Embryonic facial prominence (tissue), 1 donor: Measurements from ENCODE around the gene RASA3.

Experiments used
- DNase-seq: peaks from one replicate; pipeline ENCODE4 v3.0.0-alpha.2; 2016; ENCODE audit errors: extremely low spot score

The RASA3 gene

GRCh38 chr13:113970810-113971470 is 161.5 kb downstream of the RASA3 start:
- DNase-seq = no peak

- DNase-seq = no peak
Observed at GRCh38 chr13:113969973-113970611, 162.3 kb downstream of the RASA3 start.

- no peak for DNase-seq
Observed at GRCh38 chr13:113969311-113969972, 163.0 kb downstream of the RASA3 start.

DNA sequence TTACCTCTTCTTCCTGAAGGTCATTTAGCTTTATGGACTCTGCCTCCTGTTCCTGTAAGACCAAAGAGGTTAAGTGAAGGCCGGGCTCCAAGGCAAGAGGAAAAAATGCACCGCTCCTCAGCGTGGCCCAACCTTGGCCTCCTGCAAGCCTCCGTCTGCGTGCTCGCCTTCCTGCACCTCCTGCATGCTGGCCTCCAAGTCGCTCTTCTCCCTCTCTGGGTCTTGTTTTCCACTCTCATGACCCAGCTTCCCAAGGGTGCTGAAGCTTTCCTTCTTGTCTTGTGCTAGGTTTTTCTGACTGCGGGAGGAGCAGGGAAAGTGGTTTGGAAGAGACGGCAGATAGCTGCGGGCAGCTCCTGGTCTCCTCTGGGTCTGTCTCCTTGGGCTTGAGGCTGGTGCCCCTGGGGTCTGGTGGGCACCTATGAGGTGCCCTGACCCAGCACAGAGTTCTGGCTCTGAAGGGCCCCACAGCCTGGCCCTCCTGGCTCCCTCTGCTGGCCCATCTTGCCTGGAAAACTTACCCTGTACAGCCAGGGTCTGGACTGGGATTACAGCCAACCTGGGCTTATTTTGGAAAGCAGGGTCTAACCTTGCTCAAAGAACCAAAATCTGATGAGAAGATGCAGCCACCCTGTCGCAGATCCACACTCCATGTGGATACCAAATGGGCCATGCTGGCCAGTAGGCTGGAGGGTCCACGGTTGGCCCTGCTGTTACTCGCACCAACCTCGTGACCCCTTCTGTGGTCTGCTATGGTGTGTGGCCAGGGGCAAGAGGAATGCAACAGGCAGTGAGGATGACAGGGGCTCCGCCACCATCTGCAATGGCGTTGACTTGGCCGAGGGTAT is 163.7 kb downstream of the RASA3 start:
- DNase-seq = no peak

DNA sequence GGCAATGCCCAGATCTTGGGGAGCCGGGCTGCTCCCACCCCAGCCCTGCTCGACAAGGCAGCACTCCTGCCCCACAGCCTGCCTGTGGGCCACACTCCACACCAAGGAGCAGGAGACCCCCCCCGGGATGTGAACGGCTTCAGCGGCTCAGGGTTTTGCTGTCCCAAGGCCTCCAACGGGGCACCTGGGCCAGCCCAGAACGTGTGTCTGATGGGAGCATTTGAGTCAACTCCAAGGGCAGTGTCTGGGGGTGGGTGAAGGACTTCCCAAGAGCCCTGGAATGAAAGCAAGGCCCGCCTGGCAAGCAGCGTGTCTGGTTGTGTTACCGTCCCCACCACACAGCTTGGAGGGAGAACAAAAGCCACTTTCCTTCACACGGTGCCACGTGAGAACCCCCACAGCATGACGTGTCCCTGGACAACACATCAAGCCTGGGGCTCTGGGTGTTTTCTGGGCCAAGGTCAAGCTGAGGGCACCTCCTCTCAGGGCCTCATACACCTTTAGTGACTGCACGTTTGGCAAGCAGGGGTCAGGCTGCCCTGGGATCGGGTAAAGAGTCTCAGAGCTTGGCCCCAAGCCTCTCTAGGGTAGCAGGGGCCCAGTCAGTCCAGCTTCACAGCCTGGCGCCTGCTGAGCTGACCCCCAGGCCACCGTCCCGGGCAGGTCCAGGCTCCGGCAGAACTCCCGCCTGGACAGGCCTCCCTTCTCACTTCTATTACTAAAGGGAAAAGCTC is 164.5 kb downstream of the RASA3 start:
- no peak for DNase-seq

GRCh38 chr13:113967206-113967720 is 165.2 kb downstream of the RASA3 start:
- DNase-seq = no peak

DNA sequence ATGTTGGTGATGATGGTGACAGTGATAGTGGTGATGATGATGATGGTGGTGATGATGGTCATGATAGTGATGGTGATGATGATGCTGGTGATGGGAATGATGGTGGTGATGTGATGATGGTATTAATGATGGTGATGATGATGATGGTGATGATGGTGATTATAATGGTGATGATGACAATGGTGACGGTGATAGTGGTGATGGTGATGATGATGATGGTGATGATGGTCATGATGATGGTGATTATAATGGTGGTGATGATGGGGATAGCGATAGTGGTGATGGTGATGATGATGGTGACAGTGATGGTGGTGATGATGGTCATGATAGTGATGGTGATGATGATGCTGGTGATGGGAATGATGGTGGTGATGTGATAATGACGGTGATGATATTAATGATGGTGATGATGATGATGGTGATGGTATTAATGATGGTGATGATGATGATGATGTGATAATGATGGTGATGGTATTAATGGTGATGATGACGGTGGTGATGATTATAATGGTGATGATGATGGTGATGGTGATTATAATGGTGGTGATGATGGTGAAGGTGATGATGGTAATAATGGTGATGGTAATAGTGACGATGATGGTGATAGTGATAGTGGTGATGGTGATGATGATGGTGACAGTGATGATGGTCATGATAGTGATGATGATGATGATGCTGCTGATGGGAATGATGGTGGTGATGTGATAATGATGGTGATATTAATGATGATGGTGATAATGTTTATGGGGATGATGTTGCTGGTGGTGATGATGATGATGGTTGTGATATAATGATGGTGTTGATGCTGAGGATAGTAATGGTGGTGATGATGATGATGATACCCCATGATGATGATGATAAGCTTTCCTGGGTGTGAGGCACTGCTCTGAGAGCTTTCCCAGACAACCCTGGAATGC is 166.2 kb downstream of the RASA3 start:
- no peak for DNase-seq

- no peak for DNase-seq
Observed at GRCh38 chr13:113965383-113965874, 167.0 kb downstream of the RASA3 start.

DNA sequence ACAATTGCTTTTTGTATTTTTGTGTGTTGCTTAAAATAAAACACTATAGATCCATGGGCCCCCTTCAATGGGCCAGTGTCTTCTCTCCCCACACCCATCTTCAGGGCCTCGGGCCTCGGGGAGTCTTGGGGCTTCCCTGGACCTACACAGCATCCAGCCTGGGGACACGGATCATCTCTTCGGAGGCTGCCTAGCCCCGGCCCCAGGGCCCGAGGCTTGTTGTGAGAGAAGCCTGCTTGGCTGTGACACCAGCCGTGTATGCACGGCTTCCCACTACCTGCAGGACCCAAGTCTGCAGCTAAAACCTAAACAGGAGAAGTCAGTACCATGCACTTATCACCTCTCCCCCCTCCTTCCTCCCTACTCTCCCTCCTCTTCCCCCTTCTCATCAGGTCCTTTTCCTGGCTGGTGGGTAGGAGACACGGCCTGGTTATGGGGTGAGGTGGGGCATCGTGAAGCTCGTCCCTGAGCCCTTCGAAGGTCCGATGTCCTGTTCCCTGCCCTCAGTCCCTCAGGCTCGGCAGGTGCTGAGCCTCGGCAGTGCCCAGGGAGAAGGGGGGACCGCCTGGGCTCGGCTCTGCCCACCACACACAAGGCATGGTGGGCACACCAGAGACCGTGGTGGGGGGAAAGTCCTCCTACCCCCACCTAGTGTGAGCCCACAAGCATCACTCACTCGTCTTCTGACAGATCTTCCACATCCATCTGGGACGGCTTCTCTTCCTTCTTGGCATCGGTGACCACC is 168.0 kb downstream of the RASA3 start:
- no peak for DNase-seq

GRCh38 chr13:113963376-113963775 is 169.0 kb downstream of the RASA3 start:
- no peak for DNase-seq

GRCh38 chr13:113962975-113963374 is 169.4 kb downstream of the RASA3 start:
- DNase-seq = no peak

DNA sequence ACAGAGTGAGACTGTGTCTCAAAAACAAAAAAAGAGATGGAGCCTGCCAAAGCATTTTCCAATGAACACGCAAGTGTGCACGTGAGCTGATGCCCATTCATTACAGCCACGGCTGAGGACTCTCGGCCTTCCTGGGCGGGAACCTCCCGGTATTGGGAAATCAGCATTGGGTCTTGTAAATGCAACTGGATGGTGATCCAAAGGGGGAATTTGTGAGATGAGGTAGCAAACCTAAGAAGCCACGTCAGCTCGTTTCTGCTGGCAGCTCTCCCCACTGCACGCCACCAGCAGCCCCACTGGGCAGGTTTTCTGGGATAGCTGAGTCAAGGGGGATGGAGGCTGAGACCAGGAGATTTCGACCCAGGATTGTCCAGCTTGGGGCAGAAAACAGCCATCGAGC is 170.0 kb downstream of the RASA3 start:
- DNase-seq = no peak

- no peak for DNase-seq
Observed at GRCh38 chr13:113960276-113960948, 172.0 kb downstream of the RASA3 start.

- DNase-seq = no peak
Observed at GRCh38 chr13:113959198-113959597, 173.2 kb downstream of the RASA3 start.

GRCh38 chr13:113958373-113958772 is 174.1 kb downstream of the RASA3 start:
- no peak for DNase-seq

DNA sequence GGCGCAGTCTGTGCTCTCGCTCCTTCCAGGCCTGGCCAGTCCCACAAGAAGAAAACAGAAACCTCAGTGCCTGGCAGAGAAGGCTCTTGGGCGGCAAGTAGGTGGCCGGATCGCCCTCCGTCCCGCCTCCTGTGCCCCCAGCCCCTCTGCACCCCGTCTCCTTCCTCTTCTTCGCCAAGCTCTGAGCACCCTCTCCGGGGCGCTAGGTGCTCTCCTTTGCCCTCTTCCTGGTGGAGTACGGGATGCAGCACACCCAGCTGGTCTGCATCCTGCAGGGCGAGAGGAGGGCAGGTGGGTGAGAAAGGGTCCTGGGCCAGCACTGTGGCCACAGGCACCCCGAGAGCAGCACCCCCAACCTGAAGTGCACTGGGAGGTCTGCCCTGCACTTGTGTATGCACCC is 175.9 kb downstream of the RASA3 start:
- no peak for DNase-seq

DNA sequence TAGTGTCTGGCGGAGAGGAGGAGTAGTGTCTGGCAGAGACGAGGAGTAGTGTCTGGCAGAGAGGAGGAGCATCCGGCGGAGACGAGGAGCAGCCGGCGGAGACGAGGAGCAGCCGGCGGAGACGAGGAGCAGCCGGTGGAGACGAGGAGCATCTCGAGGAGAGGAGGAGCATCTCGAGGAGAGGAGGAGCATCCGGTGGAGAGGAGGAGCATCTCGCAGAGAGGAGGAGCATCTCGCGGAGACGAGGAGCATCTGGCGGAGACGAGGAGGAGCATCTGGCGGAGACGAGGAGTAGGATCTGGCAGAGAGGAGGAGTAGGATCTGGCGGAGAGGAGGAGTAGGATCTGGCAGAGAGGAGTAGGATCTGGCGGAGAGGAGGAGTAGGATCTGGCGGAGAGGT is 176.7 kb downstream of the RASA3 start:
- DNase-seq = no peak

- no peak for DNase-seq
Observed at GRCh38 chr13:113955235-113955634, 177.2 kb downstream of the RASA3 start.
